Hepatocyte (in vitro differentiated cells): ENCODE measurements around the gene CACYBP. TPM values are rescaled to one million over a fixed set of nuclear protein-coding genes. Genes with fewer than 3 reads are reported as not detected.

ENCODE experiments used
- DNase-seq: peaks from one replicate; pipeline ENCODE4 v3.0.0-alpha.2; 2016; ENCODE audit warnings: low spot score
- H2AFZ ChIP-seq: fragments of 200-600 bp; sonication (generic); 2 replicates; pipeline ENCODE4 v1.6.0; 2016; ENCODE audit warnings: antibody characterized with exemption, mild to moderate bottlenecking
- H3K27ac ChIP-seq: fragments of 200-600 bp; sonication (generic); 2 replicates; pipeline ENCODE4 v1.5.1; 2016; ENCODE audit warnings: mild to moderate bottlenecking
- H3K27me3 ChIP-seq: fragments of 200-600 bp; sonication (generic); 2 replicates; pipeline ENCODE4 v1.6.1; 2016
- H3K36me3 ChIP-seq: fragments of 200-600 bp; sonication (generic); replicated peaks from 2 replicates; pipeline ENCODE4 v1.5.1; 2016; ENCODE audit warnings: low read depth; ENCODE audit not compliant: insufficient read depth
- H3K4me1 ChIP-seq: fragments of 200-600 bp; sonication (generic); 2 replicates; pipeline ENCODE4 v1.5.1; 2016; ENCODE audit warnings: mild to moderate bottlenecking, moderate library complexity; ENCODE audit not compliant: insufficient read depth
- H3K4me2 ChIP-seq: fragments of 200-600 bp; sonication (generic); 2 replicates; pipeline ENCODE4 v1.6.0; 2016
- H3K4me3 ChIP-seq: fragments of 200-600 bp; sonication (generic); 2 replicates; pipeline ENCODE4 v1.5.1; 2016; ENCODE audit warnings: mild to moderate bottlenecking
- H3K79me2 ChIP-seq: fragments of 200-600 bp; sonication (generic); 2 replicates; pipeline ENCODE4 v1.6.0; 2017; ENCODE audit warnings: mild to moderate bottlenecking
- H3K9me2 ChIP-seq: fragments of 200-600 bp; sonication (generic); replicated peaks from 2 replicates; pipeline ENCODE4 v1.6.0; 2017; ENCODE audit warnings: mild to moderate bottlenecking; ENCODE audit not compliant: insufficient read depth
- H3K9me3 ChIP-seq: fragments of 200-600 bp; sonication (generic); 2 replicates; pipeline ENCODE4 v1.5.1; 2016; ENCODE audit warnings: low read depth, mild to moderate bottlenecking
- H4K20me1 ChIP-seq: fragments of 200-600 bp; sonication (generic); 2 replicates; pipeline ENCODE4 v1.6.0; 2016; ENCODE audit warnings: mild to moderate bottlenecking; ENCODE audit not compliant: insufficient read depth, poor library complexity, severe bottlenecking
- EZH2 ChIP-seq: fragments of 200-600 bp; sonication (generic); IDR thresholded peaks from 2 replicates; pipeline ENCODE4 v1.6.1; 2016; ENCODE audit warnings: antibody characterized with exemption, mild to moderate bottlenecking, borderline replicate concordance
- EZH2phosphoT487 ChIP-seq: fragments of 200-600 bp; sonication (generic); IDR thresholded peaks from one replicate; pipeline ENCODE4 v1.6.1; 2018; ENCODE audit warnings: antibody characterized with exemption, mild to moderate bottlenecking, low read depth, moderate library complexity; ENCODE audit not compliant: unreplicated experiment, severe bottlenecking
- WGBS: methylation state at CpG from one replicate; pipeline ENCODE4 v1.1.6; 2016; ENCODE audit warnings: low lambda C conversion rate; ENCODE audit errors: missing lambda C conversion rate; 5-methylcytosine and 5-hydroxymethylcytosine counted together
- polyA plus RNA-seq: library from polyadenylated mRNA; unstranded; fragments of >200 nt; fragmentation: Nextera tagmentation; extraction: Ambion mirVana; gene quantifications from 2 replicates; pipeline ENCODE4 v1.2.1, GENCODE V29; 2016
- total RNA-seq: library from RNA; depleted of rRNA; stranded (reverse); fragments of >200 nt; gene quantifications from 2 replicates; pipeline ENCODE4 v1.2.3, GENCODE V29; 2014
- TF ChIP-seq, protein P1 (sequence below): fragments of 200-600 bp; sonication (generic); IDR thresholded peaks from 2 replicates; pipeline ENCODE4 v1.5.1; 2016; ENCODE audit warnings: antibody characterized with exemption, mild to moderate bottlenecking; ENCODE audit not compliant: poor library complexity

Gene CACYBP
- total and polyA plus RNA-seq, 2 experiments from 2014 or later = 79.6 to 81.7 TPM

GRCh38 chr1:174963529-174964125 lies 36.1 kb upstream of the CACYBP start:
- Histone ChIP-seq H3K4me1 (peaks cover 45% of the 10 kb centered on the region), H3K4me3 (no peak overlapping the region), H3K36me3 (no peaks in the 10 kb centered on the region), H2AFZ (no peak overlapping the region), H3K4me2 (no peak overlapping the region), H3K9me2 (no peaks in the 10 kb centered on the region), H3K79me2 (no peaks in the 10 kb centered on the region), H4K20me1 (no peaks in the 10 kb centered on the region), H3K27me3 (no peaks in the 10 kb centered on the region), H3K27ac (peak overlapping the region; percentile 50), H3K9me3 (no peaks in the 10 kb centered on the region)
- DNase-seq = no peak
- TF ChIP-seq EZH2 = no peak
- no peak for TF ChIP-seq EZH2phosphoT487
- TF ChIP-seq, protein P1, sequence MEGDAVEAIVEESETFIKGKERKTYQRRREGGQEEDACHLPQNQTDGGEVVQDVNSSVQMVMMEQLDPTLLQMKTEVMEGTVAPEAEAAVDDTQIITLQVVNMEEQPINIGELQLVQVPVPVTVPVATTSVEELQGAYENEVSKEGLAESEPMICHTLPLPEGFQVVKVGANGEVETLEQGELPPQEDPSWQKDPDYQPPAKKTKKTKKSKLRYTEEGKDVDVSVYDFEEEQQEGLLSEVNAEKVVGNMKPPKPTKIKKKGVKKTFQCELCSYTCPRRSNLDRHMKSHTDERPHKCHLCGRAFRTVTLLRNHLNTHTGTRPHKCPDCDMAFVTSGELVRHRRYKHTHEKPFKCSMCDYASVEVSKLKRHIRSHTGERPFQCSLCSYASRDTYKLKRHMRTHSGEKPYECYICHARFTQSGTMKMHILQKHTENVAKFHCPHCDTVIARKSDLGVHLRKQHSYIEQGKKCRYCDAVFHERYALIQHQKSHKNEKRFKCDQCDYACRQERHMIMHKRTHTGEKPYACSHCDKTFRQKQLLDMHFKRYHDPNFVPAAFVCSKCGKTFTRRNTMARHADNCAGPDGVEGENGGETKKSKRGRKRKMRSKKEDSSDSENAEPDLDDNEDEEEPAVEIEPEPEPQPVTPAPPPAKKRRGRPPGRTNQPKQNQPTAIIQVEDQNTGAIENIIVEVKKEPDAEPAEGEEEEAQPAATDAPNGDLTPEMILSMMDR = no peak
- WGBS = 61% methylated on average over 2 of the region's 2 CpGs

- Histone ChIP-seq H3K27me3 (no peaks in the 10 kb centered on the region), H3K79me2 (no peaks in the 10 kb centered on the region), H4K20me1 (no peaks in the 10 kb centered on the region), H3K9me3 (no peaks in the 10 kb centered on the region), H2AFZ (no peak overlapping the region), H3K27ac (peak overlapping the region; percentile 50), H3K4me1 (peaks cover 50% of the 10 kb centered on the region), H3K4me3 (no peak overlapping the region), H3K9me2 (no peaks in the 10 kb centered on the region), H3K36me3 (no peaks in the 10 kb centered on the region), H3K4me2 (peak overlapping the region; percentile 4)
- no peak for TF ChIP-seq EZH2
- TF ChIP-seq, protein P1 = no peak
- TF ChIP-seq EZH2phosphoT487 = no peak
- WGBS = 51% methylated on average over 6 of the region's 6 CpGs
- peak; percentile 31 for DNase-seq
These were observed 35.3 kb upstream of the CACYBP start for GRCh38 chr1:174964261-174964971.

DNA sequence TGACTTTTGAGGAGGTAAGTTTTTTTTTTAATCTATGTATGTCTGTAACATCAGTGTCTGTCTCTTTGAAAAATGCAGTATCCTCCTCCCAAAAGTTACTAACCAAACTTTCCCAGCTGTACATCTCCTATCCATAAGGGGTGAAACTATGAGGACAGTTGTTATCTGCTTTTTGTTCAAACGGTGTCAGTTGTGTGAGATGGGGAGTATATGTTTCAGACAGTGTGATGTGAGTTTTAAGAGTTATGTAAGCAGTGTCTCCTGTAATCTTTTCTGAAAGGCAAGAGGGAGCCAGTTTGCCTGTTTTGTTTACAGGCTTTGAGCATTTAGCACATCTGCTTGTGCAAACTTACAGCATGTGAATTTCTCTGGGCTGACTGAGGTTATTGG lies 34.8 kb upstream of the CACYBP start:
- DNase-seq = peak; percentile 19
- no peaks in the 10 kb centered on the region for H3K79me2 ChIP-seq
- peaks cover 50% of the 10 kb centered on the region for H3K4me1 ChIP-seq
- H3K9me3 ChIP-seq = no peaks in the 10 kb centered on the region
- no peaks in the 10 kb centered on the region for H3K36me3 ChIP-seq
- no peak for TF ChIP-seq EZH2phosphoT487
- no peak for TF ChIP-seq EZH2
- TF ChIP-seq, protein P1 = no peak
- H4K20me1 ChIP-seq = no peaks in the 10 kb centered on the region
- no peaks in the 10 kb centered on the region for H3K27me3 ChIP-seq
- H3K27ac ChIP-seq = peak overlapping the region; percentile 50
- H3K4me2 ChIP-seq = no peak overlapping the region
- no peaks in the 10 kb centered on the region for H3K9me2 ChIP-seq
- no peak overlapping the region for H2AFZ ChIP-seq
- WGBS = 18% methylated on average over 1 of the region's 1 CpG
- no peak overlapping the region for H3K4me3 ChIP-seq
